ENCODE data around the gene NEDD4L. TPM values are rescaled to one million over a fixed set of nuclear protein-coding genes. Genes with fewer than 3 reads are reported as not detected.
A peak's percentile ranks its signal among the peaks of the same experiment; 100 is the strongest.

Gene NEDD4L
- total RNA-seq, 2 experiments from 2014 or later: 11.2 to 13.7 TPM

GRCh38 chr18:58309610-58310239, 265.7 kb downstream of the NEDD4L start:
- Mint-ChIP-seq H3K4me3 (peak overlapping the region; percentile 8), H3K27me3 (no peaks in the 10 kb centered on the region), H3K4me1 (ENCODE audit: low read depth) (peaks cover 61% of the 10 kb centered on the region), H3K9me3 (no peaks in the 10 kb centered on the region), H3K36me3 (ENCODE audit: low read depth) (peaks cover 3% of the 10 kb centered on the region), H3K27ac (peak overlapping the region; percentile 76)
- Histone ChIP-seq H3K9me3 (ENCODE audit: control insufficient read depth in 1 of 2, insufficient read depth in 1 of 2, low read length in 2 of 2) (peaks cover 0 to 6% of the 10 kb centered on the region in 2 experiments), H3K4me3 (ENCODE audit: low read length) (no peak overlapping the region), H3K36me3 (ENCODE audit: insufficient read depth, low read length) (no peaks in the 10 kb centered on the region), H3K27me3 (ENCODE audit: control insufficient read depth in 1 of 2, insufficient read depth in 2 of 2, low read length in 2 of 2) (no peaks in the 10 kb centered on the region), H3K27ac (ENCODE audit: low read depth in 1 of 2, low read length in 2 of 2) (peak overlapping the region; percentile 24 to 38), H3K4me1 (ENCODE audit: insufficient read depth, low read length) (peaks cover 37% of the 10 kb centered on the region)
- CTCF ChIA-PET: interaction anchor here (2.5 kb wide), 1 partner anchor 12 kb away, joined by 7 read pairs; no protein-coding TSS in a partner anchor
- peak; percentile 50 for ATAC-seq (ENCODE audit: poor library complexity)
- TF ChIP-seq CTCF (IDR thresholded peaks at IDR 0.05): no peak
- intact Hi-C loops (cut with DNase I, micrococcal nuclease): loop anchor here in 1 of 2 experiments (5.0 kb wide), 1 partner anchor 112 kb away; no protein-coding TSS in a partner anchor
- POLR2A ChIA-PET: interaction anchor here (0.6 to 2.0 kb wide), 2 partner anchors 8 to 160 kb away, joined by 3 to 11 read pairs; no protein-coding TSS in a partner anchor
- DNase-seq: peak in 2 of 14 experiments; percentile 13 to 60

GRCh38 chr18:58310517-58310916, 266.5 kb downstream of the NEDD4L start:
- POLR2A ChIA-PET: interaction anchor here (0.6 to 2.0 kb wide), 3 partner anchors 9 to 159 kb away, joined by 3 to 11 read pairs (median 8); no protein-coding TSS in a partner anchor
- H3K9me3 ChIP-seq (ENCODE audit: control insufficient read depth in 1 of 2, insufficient read depth in 1 of 2, low read length in 2 of 2): peaks cover 0 to 6% of the 10 kb centered on the region in 2 experiments
- no peaks in the 10 kb centered on the region for H3K27me3 ChIP-seq (ENCODE audit: control insufficient read depth in 1 of 2, insufficient read depth in 2 of 2, low read length in 2 of 2)
- peak overlapping the region; percentile 77 for H3K4me3 Mint-ChIP-seq
- H3K27ac Mint-ChIP-seq: peak overlapping the region; percentile 76
- no peak overlapping the region for H3K4me3 ChIP-seq (ENCODE audit: low read length)
- H3K27ac ChIP-seq (ENCODE audit: low read depth in 1 of 2, low read length in 2 of 2): peak overlapping the region; percentile 24 to 38
- no peaks in the 10 kb centered on the region for H3K27me3 Mint-ChIP-seq
- intact Hi-C loops (cut with DNase I, micrococcal nuclease): loop anchor here in 1 of 2 experiments (5.0 kb wide), 1 partner anchor 113 kb away; no protein-coding TSS in a partner anchor
- peaks cover 3% of the 10 kb centered on the region for H3K36me3 Mint-ChIP-seq (ENCODE audit: low read depth)
- no peak for TF ChIP-seq CTCF (IDR thresholded peaks at IDR 0.05)
- peaks cover 38% of the 10 kb centered on the region for H3K4me1 ChIP-seq (ENCODE audit: insufficient read depth, low read length)
- H3K36me3 ChIP-seq (ENCODE audit: insufficient read depth, low read length): no peaks in the 10 kb centered on the region
- no peaks in the 10 kb centered on the region for H3K9me3 Mint-ChIP-seq
- DNase-seq (peak in 11 of 14 experiments; percentile 10 to 75 (median 37)), ATAC-seq (ENCODE audit: poor library complexity) (peak; percentile 84)
- H3K4me1 Mint-ChIP-seq (ENCODE audit: low read depth): peaks cover 64% of the 10 kb centered on the region
- CTCF ChIA-PET: interaction anchor here (2.5 kb wide), 1 partner anchor 11 kb away, joined by 7 read pairs; no protein-coding TSS in a partner anchor

- peaks cover 73% of the 10 kb centered on the region for H3K4me1 Mint-ChIP-seq (ENCODE audit: low read depth)
- Histone ChIP-seq H3K27ac (ENCODE audit: low read depth in 1 of 2, low read length in 2 of 2) (peak overlapping the region in 1 of 2 donors; percentile 38), H3K4me3 (ENCODE audit: low read length) (no peak overlapping the region), H3K36me3 (ENCODE audit: insufficient read depth, low read length) (no peaks in the 10 kb centered on the region), H3K27me3 (ENCODE audit: control insufficient read depth in 1 of 2, insufficient read depth in 2 of 2, low read length in 2 of 2) (no peaks in the 10 kb centered on the region), H3K9me3 (ENCODE audit: control insufficient read depth in 1 of 2, insufficient read depth in 1 of 2, low read length in 2 of 2) (no peaks in the 10 kb centered on the region), H3K4me1 (ENCODE audit: insufficient read depth, low read length) (peaks cover 44% of the 10 kb centered on the region)
- no peak for TF ChIP-seq CTCF (IDR thresholded peaks at IDR 0.05)
- POLR2A ChIA-PET: interaction anchor here (1.0 to 2.0 kb wide), 3 partner anchors 8 to 10 kb away, joined by 4 to 11 read pairs (median 8); no protein-coding TSS in a partner anchor
- DNase-seq: peak in 1 of 14 experiments; percentile 23
- H3K4me3 Mint-ChIP-seq: peak overlapping the region; percentile 77
- H3K27ac Mint-ChIP-seq: peak overlapping the region; percentile 76
- intact Hi-C loops (cut with DNase I, micrococcal nuclease): loop anchor here in 1 of 2 experiments (5.0 kb wide), 1 partner anchor 114 kb away; no protein-coding TSS in a partner anchor
- no peak for ATAC-seq (ENCODE audit: poor library complexity)
- no peaks in the 10 kb centered on the region for H3K36me3 Mint-ChIP-seq (ENCODE audit: low read depth)
- CTCF ChIA-PET: interaction anchor here (2.5 kb wide), 1 partner anchor 11 kb away, joined by 7 read pairs; no protein-coding TSS in a partner anchor
- H3K27me3 Mint-ChIP-seq: no peaks in the 10 kb centered on the region
- no peaks in the 10 kb centered on the region for H3K9me3 Mint-ChIP-seq
Measured at GRCh38 chr18:58311390-58311789, 267.4 kb downstream of the NEDD4L start.

All from CD4-positive, alpha-beta T cell (primary cell).